Trophoblast cell (in vitro differentiated cells and primary cell): Measurements from ENCODE around the gene IL1A.

ENCODE experiments used
- DNase-seq, 2 donors: peaks; one replicate each; pipeline ENCODE4 v3.0.0-alpha.2; 2016
- H2AFZ ChIP-seq: 2 replicates; pipeline ENCODE4 v1.6.1; 2013; ENCODE audit warnings: low read length, moderate library complexity, mild to moderate bottlenecking; ENCODE audit not compliant: insufficient read depth, poor library complexity
- H2AK5ac ChIP-seq: 2 replicates; pipeline ENCODE4 v1.6.1; 2013; ENCODE audit warnings: mild to moderate bottlenecking, low read length
- H2BK120ac ChIP-seq: 2 replicates; pipeline ENCODE4 v1.6.1; 2013; ENCODE audit warnings: low read length, mild to moderate bottlenecking, moderate library complexity; ENCODE audit not compliant: insufficient read depth, poor library complexity
- H2BK12ac ChIP-seq: 2 replicates; pipeline ENCODE4 v1.6.1; 2013; ENCODE audit warnings: mild to moderate bottlenecking, low read length, moderate library complexity
- H2BK5ac ChIP-seq: 2 replicates; pipeline ENCODE4 v1.6.1; 2013; ENCODE audit warnings: low read length, low read depth, moderate library complexity, mild to moderate bottlenecking; ENCODE audit not compliant: poor library complexity
- H3K14ac ChIP-seq: 2 replicates; pipeline ENCODE4 v1.6.1; 2013; ENCODE audit warnings: mild to moderate bottlenecking, low read length
- H3K18ac ChIP-seq: 2 replicates; pipeline ENCODE4 v1.6.1; 2013; ENCODE audit warnings: mild to moderate bottlenecking, low read length
- H3K23ac ChIP-seq: 2 replicates; pipeline ENCODE4 v1.6.1; 2013; ENCODE audit warnings: low read length
- H3K27ac ChIP-seq: 2 replicates; pipeline ENCODE4 v1.5.1; 2013; ENCODE audit warnings: low read depth, mild to moderate bottlenecking, inconsistent platforms, low read length, moderate library complexity
- H3K27me3 ChIP-seq: 2 replicates; pipeline ENCODE4 v1.6.1; 2013; ENCODE audit warnings: inconsistent platforms, mild to moderate bottlenecking, low read length, moderate library complexity; ENCODE audit not compliant: insufficient read depth
- H3K36me3 ChIP-seq, 2 experiments: 1 replicate in 1 of 2; 2 replicates in 1 of 2; pipeline ENCODE4 v1.6.1; 2013; ENCODE audit warnings: low read length in 2 of 2, mild to moderate bottlenecking in 2 of 2, moderate library complexity in 1 of 2; ENCODE audit not compliant: insufficient read depth in 2 of 2, control insufficient read depth in 1 of 2
- H3K4ac ChIP-seq: 2 replicates; pipeline ENCODE4 v1.6.1; 2013; ENCODE audit warnings: low read depth, mild to moderate bottlenecking, low read length, moderate library complexity
- H3K4me1 ChIP-seq, 2 experiments: 1 replicate in 1 of 2; 2 replicates in 1 of 2; pipeline ENCODE4 v1.6.1; 2013; ENCODE audit warnings: low read length in 2 of 2, mild to moderate bottlenecking in 2 of 2, moderate library complexity in 1 of 2; ENCODE audit not compliant: insufficient read depth in 2 of 2, control insufficient read depth in 1 of 2
- H3K4me2 ChIP-seq: 2 replicates; pipeline ENCODE4 v1.6.1; 2013; ENCODE audit warnings: inconsistent platforms, mild to moderate bottlenecking, low read length, moderate library complexity
- H3K4me3 ChIP-seq: 2 replicates; pipeline ENCODE4 v1.5.1; 2013; ENCODE audit warnings: mild to moderate bottlenecking, low read depth, low read length, inconsistent platforms
- H3K79me1 ChIP-seq: one replicate; pipeline ENCODE4 v1.6.1; 2013; ENCODE audit warnings: low read length
- H3K79me2 ChIP-seq: 2 replicates; pipeline ENCODE4 v1.6.1; 2013; ENCODE audit warnings: low read length, mild to moderate bottlenecking; ENCODE audit not compliant: control insufficient read depth, insufficient read depth, poor library complexity
- H3K9ac ChIP-seq: 2 replicates; pipeline ENCODE4 v1.6.1; 2013; ENCODE audit warnings: mild to moderate bottlenecking, low read length
- H3K9me3 ChIP-seq: 2 replicates; pipeline ENCODE4 v1.6.1; 2013; ENCODE audit warnings: low read depth, mild to moderate bottlenecking, control low read depth, inconsistent platforms, low read length; ENCODE audit not compliant: insufficient read depth
- H4K12ac ChIP-seq: 2 replicates; pipeline ENCODE4 v1.6.1; 2013; ENCODE audit warnings: low read depth, mild to moderate bottlenecking, low read length, moderate library complexity
- H4K8ac ChIP-seq: 2 replicates; pipeline ENCODE4 v1.6.1; 2013; ENCODE audit warnings: low read depth, mild to moderate bottlenecking, low read length, moderate library complexity
- H4K91ac ChIP-seq: one replicate; pipeline ENCODE4 v1.6.1; 2013; ENCODE audit warnings: low read depth, mild to moderate bottlenecking, low read length, moderate library complexity
- WGBS: extraction: QIAGEN DNeasy Blood & Tissue Kit; methylation state at CpG from one replicate; pipeline ENCODE4 v1.1.7; 2013; ENCODE audit warnings: missing lambda C conversion rate; ENCODE audit not compliant: insufficient read length, insufficient coverage; ENCODE audit errors: extremely low coverage; 5-methylcytosine and 5-hydroxymethylcytosine counted together

The IL1A gene

GRCh38 chr2:112825706-112826105 is 41.4 kb upstream of the IL1A start:
- H3K4ac ChIP-seq: no peak overlapping the region
- H3K79me2 ChIP-seq: no peaks in the 10 kb centered on the region

GRCh38 chr2:112824694-112825085 is 40.4 kb upstream of the IL1A start:
- no peak overlapping the region for H4K8ac ChIP-seq
- no peak overlapping the region for H3K4me3 ChIP-seq
- no peak overlapping the region for H2BK5ac ChIP-seq
- H4K12ac ChIP-seq: no peak overlapping the region
- H3K27ac ChIP-seq: no peak overlapping the region
- H3K18ac ChIP-seq: no peak overlapping the region
- H3K9me3 ChIP-seq: peaks cover 2% of the 10 kb centered on the region
- no peak overlapping the region for H2BK120ac ChIP-seq
- no peak overlapping the region for H3K9ac ChIP-seq
- H3K79me1 ChIP-seq: no peaks in the 10 kb centered on the region
- H3K36me3 ChIP-seq: no peaks in the 10 kb centered on the region
- no peak overlapping the region for H3K14ac ChIP-seq
- no peaks in the 10 kb centered on the region for H3K27me3 ChIP-seq
- H2AK5ac ChIP-seq: no peak overlapping the region
- H3K79me2 ChIP-seq: no peaks in the 10 kb centered on the region
- no peak for DNase-seq
- no peaks in the 10 kb centered on the region for H3K4me1 ChIP-seq
- no peak overlapping the region for H3K23ac ChIP-seq
- no peak overlapping the region for H3K4ac ChIP-seq
- H2AFZ ChIP-seq: no peak overlapping the region
- H4K91ac ChIP-seq: no peak overlapping the region
- H3K4me2 ChIP-seq: no peak overlapping the region
- H2BK12ac ChIP-seq: no peak overlapping the region

More at GRCh38 chr2:112825706-112826105, 41.4 kb upstream of the IL1A start:
- Histone ChIP-seq H2BK120ac (no peak overlapping the region), H2AK5ac (no peak overlapping the region), H3K4me2 (no peak overlapping the region), H3K14ac (no peak overlapping the region), H2BK12ac (no peak overlapping the region), H3K27me3 (no peaks in the 10 kb centered on the region), H3K27ac (no peak overlapping the region), H2BK5ac (no peak overlapping the region), H3K9ac (no peak overlapping the region), H3K79me1 (no peaks in the 10 kb centered on the region), H4K8ac (no peak overlapping the region), H4K12ac (no peak overlapping the region), H3K36me3 (no peaks in the 10 kb centered on the region), H3K23ac (no peak overlapping the region), H3K4me1 (no peaks in the 10 kb centered on the region), H3K4me3 (no peak overlapping the region), H2AFZ (no peak overlapping the region), H3K18ac (no peak overlapping the region), H4K91ac (no peak overlapping the region), H3K9me3 (peaks cover 2% of the 10 kb centered on the region)
- DNase-seq: no peak
- no CpG with 5 or more reads among the region's 2 CpGs for WGBS

GRCh38 chr2:112821682-112822081 is 37.4 kb upstream of the IL1A start:
- Histone ChIP-seq H3K27me3 (no peaks in the 10 kb centered on the region), H3K9me3 (peaks cover 2% of the 10 kb centered on the region), H2BK12ac (no peak overlapping the region), H3K4ac (no peak overlapping the region), H3K14ac (no peak overlapping the region), H4K91ac (no peak overlapping the region), H4K8ac (no peak overlapping the region), H3K18ac (no peak overlapping the region), H3K36me3 (no peaks in the 10 kb centered on the region), H2BK120ac (no peak overlapping the region), H2AFZ (no peak overlapping the region), H3K27ac (no peak overlapping the region), H2BK5ac (no peak overlapping the region), H2AK5ac (no peak overlapping the region), H3K4me2 (no peak overlapping the region), H3K79me2 (no peaks in the 10 kb centered on the region), H3K4me1 (no peaks in the 10 kb centered on the region), H3K23ac (no peak overlapping the region), H3K9ac (no peak overlapping the region), H3K79me1 (no peaks in the 10 kb centered on the region), H4K12ac (no peak overlapping the region), H3K4me3 (no peak overlapping the region)
- WGBS: no CpG with 5 or more reads among the region's 4 CpGs
- DNase-seq: no peak

- H3K18ac ChIP-seq: no peak overlapping the region
- H3K23ac ChIP-seq: no peak overlapping the region
- no peak overlapping the region for H3K4me3 ChIP-seq
- peaks cover 2% of the 10 kb centered on the region for H3K9me3 ChIP-seq
- H4K91ac ChIP-seq: no peak overlapping the region
- H3K27ac ChIP-seq: no peak overlapping the region
- H2AFZ ChIP-seq: no peak overlapping the region
- no peak overlapping the region for H3K14ac ChIP-seq
- H3K9ac ChIP-seq: no peak overlapping the region
- no peaks in the 10 kb centered on the region for H3K27me3 ChIP-seq
- H3K36me3 ChIP-seq: no peaks in the 10 kb centered on the region
- H4K8ac ChIP-seq: no peak overlapping the region
- no peaks in the 10 kb centered on the region for H3K79me1 ChIP-seq
- no peak overlapping the region for H4K12ac ChIP-seq
- H3K79me2 ChIP-seq: no peaks in the 10 kb centered on the region
- H2BK5ac ChIP-seq: no peak overlapping the region
- H2AK5ac ChIP-seq: no peak overlapping the region
- no peaks in the 10 kb centered on the region for H3K4me1 ChIP-seq
- no CpG with 5 or more reads among the region's 5 CpGs for WGBS
- no peak overlapping the region for H3K4ac ChIP-seq
- H2BK120ac ChIP-seq: no peak overlapping the region
- DNase-seq: no peak
- H2BK12ac ChIP-seq: no peak overlapping the region
- H3K4me2 ChIP-seq: no peak overlapping the region
These were observed 36.8 kb upstream of the IL1A start for GRCh38 chr2:112821142-112821541.

- Histone ChIP-seq H3K23ac (no peak overlapping the region), H4K8ac (no peak overlapping the region), H3K79me1 (no peaks in the 10 kb centered on the region), H2AFZ (no peak overlapping the region), H4K91ac (no peak overlapping the region), H3K14ac (no peak overlapping the region), H3K4me2 (no peak overlapping the region), H3K4ac (no peak overlapping the region), H3K27me3 (no peaks in the 10 kb centered on the region), H2BK12ac (no peak overlapping the region), H2BK120ac (no peak overlapping the region), H4K12ac (no peak overlapping the region), H3K9me3 (peaks cover 2% of the 10 kb centered on the region), H3K27ac (no peak overlapping the region), H3K36me3 (no peaks in the 10 kb centered on the region), H3K9ac (no peak overlapping the region), H2AK5ac (no peak overlapping the region), H3K18ac (no peak overlapping the region), H2BK5ac (no peak overlapping the region), H3K4me3 (no peak overlapping the region), H3K79me2 (no peaks in the 10 kb centered on the region), H3K4me1 (no peaks in the 10 kb centered on the region)
- no peak for DNase-seq
These were observed 36.0 kb upstream of the IL1A start for GRCh38 chr2:112820343-112820742.
